ENCODE results near the gene ST14.

DNA sequence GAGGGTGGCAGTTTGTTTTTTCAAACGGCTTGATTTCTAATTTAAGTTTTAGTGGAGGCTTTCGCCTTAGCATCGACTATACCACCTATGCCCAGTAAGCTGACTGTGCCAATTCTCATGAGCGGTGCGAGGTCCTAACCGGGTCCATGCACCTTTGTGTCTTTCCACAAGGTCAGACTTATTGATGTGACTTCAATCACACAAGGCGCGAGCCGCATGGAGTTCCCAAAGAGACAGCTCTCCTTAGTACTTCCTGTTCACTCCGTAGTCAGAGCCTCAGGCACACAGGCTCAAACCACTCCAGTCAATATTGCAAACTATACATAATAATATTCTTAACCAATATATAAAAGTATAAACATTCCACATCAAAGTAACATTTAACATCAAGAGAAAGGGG lies 18.2 kb downstream of the ST14 start:
- TF ChIP-seq, protein P1, sequence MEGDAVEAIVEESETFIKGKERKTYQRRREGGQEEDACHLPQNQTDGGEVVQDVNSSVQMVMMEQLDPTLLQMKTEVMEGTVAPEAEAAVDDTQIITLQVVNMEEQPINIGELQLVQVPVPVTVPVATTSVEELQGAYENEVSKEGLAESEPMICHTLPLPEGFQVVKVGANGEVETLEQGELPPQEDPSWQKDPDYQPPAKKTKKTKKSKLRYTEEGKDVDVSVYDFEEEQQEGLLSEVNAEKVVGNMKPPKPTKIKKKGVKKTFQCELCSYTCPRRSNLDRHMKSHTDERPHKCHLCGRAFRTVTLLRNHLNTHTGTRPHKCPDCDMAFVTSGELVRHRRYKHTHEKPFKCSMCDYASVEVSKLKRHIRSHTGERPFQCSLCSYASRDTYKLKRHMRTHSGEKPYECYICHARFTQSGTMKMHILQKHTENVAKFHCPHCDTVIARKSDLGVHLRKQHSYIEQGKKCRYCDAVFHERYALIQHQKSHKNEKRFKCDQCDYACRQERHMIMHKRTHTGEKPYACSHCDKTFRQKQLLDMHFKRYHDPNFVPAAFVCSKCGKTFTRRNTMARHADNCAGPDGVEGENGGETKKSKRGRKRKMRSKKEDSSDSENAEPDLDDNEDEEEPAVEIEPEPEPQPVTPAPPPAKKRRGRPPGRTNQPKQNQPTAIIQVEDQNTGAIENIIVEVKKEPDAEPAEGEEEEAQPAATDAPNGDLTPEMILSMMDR (IDR thresholded peaks at IDR 0.05 in 8 of 11, conservative IDR thresholded peaks at IDR 0.05 in 3 of 11): no peak
- no peak for TF ChIP-seq POLR2AphosphoS5 (IDR thresholded peaks at IDR 0.05)
